ENCODE measurements around the gene TTC39B.
"Not testable (repeated sequence)": the region's sequence is repeated elsewhere in the genome, so short reads cannot be mapped to it uniquely, and the experiment has no call there.

The TTC39B gene

DNA sequence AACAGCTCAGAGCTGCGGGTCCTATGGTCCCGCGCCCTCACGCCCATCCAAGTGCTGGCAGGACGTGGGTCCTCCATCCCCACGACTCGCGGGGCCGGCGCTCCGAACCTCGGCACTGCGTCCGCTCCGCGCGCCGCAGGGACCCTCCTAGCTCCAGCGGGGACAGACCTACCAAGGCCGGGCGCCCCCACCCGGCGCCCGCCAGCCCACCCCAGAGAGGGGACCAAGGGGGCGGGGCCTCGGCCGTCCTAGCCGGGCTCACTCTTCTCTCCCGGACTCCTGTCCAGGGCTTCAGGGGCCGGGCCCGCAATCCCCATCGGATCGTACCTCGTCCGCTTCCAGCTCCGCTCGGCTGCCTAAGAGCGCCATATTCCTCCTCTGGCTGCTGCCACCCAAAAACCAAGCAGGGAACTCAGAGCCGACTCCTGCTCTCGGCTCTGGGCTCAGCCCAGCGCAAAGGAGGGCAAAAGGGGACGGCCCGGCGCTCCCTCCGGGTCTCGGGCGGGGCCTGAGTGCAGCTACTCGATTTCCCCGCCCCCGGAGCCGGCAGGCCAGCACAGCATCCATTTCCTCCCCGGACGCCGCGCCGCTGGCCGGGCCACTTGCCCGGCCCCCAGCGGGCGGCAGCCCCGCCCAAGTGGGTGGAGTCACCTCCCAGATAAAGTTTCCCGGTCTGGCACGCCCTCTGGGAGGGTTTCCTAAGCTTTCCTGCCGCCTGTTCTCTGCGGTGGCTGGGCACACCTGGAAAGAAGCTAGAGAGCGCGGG is at the start of gene TTC39B:
TSS of gene TTC39B (minus strand) at position 460 of the 766 bp plus-strand sequence. CDS start at position 369, 91 bp downstream.
- Mint-ChIP-seq H3K36me3 (peaks cover 18% of the 10 kb centered on the region), H3K4me3 (peak within 1 kb of the TSS; percentile 97), H3K4me1 (peaks cover 60% of the 10 kb centered on the region), H3K27ac (peak within 1 kb of the TSS; percentile 89), H3K9me3 (no peaks in the 10 kb centered on the region), H3K27me3 (no peaks in the 10 kb centered on the region)
- peak; percentile 86 for DNase-seq
- CTCF ChIA-PET: interaction anchor here (0.9 to 1.8 kb wide), 6 partner anchors 10 to 116 kb away, joined by 3 to 5 read pairs (median 3); no protein-coding TSS in a partner anchor

DNA sequence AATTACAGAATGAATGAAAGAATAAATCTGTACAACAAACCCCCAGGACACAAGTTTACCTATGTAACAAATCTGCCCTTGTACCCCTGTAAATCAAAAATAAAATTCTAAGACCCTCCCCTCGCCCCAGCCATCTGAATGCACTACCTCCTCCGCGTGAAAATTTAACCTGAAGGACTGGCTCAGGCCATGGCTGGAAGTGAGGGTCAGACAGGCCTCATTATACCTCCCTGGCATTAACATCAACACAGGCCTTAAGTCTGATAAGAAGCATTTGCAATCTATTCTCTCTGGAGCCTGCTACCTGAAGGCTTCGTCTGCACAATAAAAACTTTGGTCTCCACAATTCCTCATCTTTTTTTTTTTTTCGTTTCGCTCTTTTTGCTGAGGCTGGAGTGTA is 48.7 kb upstream of the TTC39B start:
- Mint-ChIP-seq H3K27ac (no peak overlapping the region), H3K4me1 (peaks cover 31% of the 10 kb centered on the region), H3K9me3 (no peaks in the 10 kb centered on the region), H3K36me3 (no peaks in the 10 kb centered on the region), H3K27me3 (no peaks in the 10 kb centered on the region), H3K4me3 (no peak overlapping the region)
- no peak for DNase-seq
- CTCF ChIA-PET: interaction anchor here (0.9 to 2.5 kb wide), 10 partner anchors 56 to 251 kb away, joined by 3 to 11 read pairs (median 5); partner anchors contain the start of gene SNAPC3

DNA sequence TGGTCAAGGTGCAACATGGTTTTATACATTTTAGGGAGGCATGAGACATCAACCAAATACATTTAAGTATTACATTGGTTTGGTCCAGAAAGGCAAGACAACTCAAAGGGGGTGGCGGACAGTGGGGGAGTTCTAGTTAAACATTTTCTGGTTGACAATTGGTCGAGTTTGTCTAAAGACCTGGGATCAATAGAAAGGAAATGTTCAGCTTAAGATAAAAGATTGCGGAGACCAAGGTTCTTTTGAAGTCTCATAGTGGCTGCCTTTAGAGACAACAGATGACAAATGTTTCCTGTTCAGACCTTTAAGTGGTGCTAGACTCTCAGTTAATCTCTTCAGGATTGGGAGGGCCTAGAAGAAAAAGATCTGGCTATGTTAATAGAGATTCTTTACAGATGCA is 47.7 kb upstream of the TTC39B start:
- peaks cover 31% of the 10 kb centered on the region for H3K4me1 Mint-ChIP-seq
- no peaks in the 10 kb centered on the region for H3K9me3 Mint-ChIP-seq

DNA sequence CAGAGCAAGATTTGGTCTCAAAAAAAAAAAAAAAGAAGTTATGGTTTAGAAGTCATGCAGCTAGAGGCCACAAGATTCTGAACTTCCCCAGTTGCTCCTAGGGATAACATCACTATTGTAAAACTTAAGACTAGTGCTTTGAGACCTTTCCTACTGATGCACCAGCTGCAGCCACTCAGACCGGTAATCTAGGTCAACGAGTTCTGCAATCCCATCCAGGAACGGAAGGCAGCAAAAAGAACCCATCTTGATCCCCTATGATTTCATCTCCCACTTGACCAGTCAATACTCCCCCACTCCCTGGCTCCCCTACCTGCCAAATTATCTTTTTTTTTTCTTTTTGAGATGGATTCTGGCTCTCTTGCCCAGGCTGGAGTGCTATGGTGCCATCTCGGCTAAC is 46.9 kb upstream of the TTC39B start:
- H3K27me3 Mint-ChIP-seq: no peaks in the 10 kb centered on the region
- H3K4me1 Mint-ChIP-seq: peaks cover 31% of the 10 kb centered on the region
- no peaks in the 10 kb centered on the region for H3K36me3 Mint-ChIP-seq
- H3K4me3 Mint-ChIP-seq: no peak overlapping the region
- H3K27ac Mint-ChIP-seq: no peak overlapping the region
- no peaks in the 10 kb centered on the region for H3K9me3 Mint-ChIP-seq
- CTCF ChIA-PET: interaction anchor here (1.0 to 2.5 kb wide), 7 partner anchors 11 to 142 kb away, joined by 3 to 9 read pairs (median 4); partner anchors contain the start of gene SNAPC3
- no peak for DNase-seq

More for the DNA sequence above, 47.7 kb upstream of the TTC39B start:
- no peak overlapping the region for H3K27ac Mint-ChIP-seq
- DNase-seq: no peak
- CTCF ChIA-PET: interaction anchor here (0.7 to 2.5 kb wide), 16 partner anchors 12 to 263 kb away, joined by 3 to 11 read pairs (median 4); partner anchors contain the start of gene SNAPC3
- H3K4me3 Mint-ChIP-seq: no peak overlapping the region
- no peaks in the 10 kb centered on the region for H3K36me3 Mint-ChIP-seq
- H3K27me3 Mint-ChIP-seq: no peaks in the 10 kb centered on the region

DNA sequence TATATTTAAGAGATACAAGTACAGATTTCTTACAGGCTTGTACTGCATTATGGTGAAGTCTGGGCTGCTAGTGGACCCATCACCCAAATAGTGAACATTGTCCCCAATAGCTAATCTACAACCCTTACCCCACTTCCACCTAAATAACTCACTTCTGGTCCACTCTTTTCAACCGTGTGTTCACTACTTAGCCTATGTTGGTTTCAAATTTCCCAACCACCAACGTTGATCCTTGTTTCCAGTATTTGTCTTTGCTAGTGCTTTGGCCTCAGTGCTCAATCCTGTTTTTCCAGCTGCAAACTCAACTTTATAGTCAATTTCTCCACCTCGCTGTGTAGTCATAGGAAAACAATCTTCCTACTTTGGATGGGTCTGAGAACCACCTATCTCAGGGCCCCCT is 45.3 kb upstream of the TTC39B start:
- peaks cover 31% of the 10 kb centered on the region for H3K4me1 Mint-ChIP-seq
- no peak overlapping the region for H3K27ac Mint-ChIP-seq
- no peaks in the 10 kb centered on the region for H3K9me3 Mint-ChIP-seq
- CTCF ChIA-PET: no interaction called here
- no peak overlapping the region for H3K4me3 Mint-ChIP-seq
- no peaks in the 10 kb centered on the region for H3K36me3 Mint-ChIP-seq
- no peak for DNase-seq
- no peaks in the 10 kb centered on the region for H3K27me3 Mint-ChIP-seq

DNA sequence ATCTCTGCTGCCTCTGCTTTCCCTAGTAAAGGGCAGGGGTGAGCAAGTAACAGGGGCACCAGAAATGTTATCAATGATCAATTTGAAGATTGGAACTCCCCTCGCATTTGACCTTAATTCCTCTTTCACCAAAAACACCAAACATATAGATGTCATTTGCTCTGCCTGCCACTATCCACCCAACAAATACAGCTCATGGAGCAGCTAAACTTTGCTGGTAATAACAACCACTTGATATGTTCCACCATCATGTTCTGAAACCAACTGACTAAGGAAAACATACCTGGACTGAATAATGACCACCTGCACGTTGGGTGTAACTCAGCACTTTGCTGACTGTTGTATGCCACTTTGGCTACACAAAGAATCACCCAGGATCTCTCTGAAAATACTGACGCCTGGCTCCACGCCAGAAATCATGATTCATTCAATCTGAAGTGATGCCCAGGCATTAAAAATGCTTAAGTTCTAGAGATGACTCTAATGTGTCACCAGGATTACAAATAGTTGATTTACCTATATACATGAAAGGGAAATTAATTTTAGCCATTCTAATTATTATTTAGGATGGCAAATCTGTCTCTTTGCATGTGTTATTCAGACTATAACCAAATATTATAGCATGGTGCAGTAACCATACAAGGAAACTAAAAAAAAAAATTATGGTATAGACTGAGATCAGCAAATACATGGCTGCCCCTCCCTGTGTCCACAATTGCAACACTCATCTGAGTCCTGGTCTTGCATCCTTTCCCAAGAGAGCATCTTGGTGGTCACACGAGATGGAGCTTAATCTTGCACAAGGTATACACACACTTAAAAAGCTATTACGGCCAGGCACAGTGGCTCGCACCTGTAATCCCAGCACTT is 43.1 kb upstream of the TTC39B start:
- H3K4me3 Mint-ChIP-seq: no peak overlapping the region
- H3K27me3 Mint-ChIP-seq: no peaks in the 10 kb centered on the region
- no peak for DNase-seq
- no peaks in the 10 kb centered on the region for H3K36me3 Mint-ChIP-seq
- no peaks in the 10 kb centered on the region for H3K9me3 Mint-ChIP-seq
- H3K27ac Mint-ChIP-seq: no peak overlapping the region
- H3K4me1 Mint-ChIP-seq: peaks cover 17% of the 10 kb centered on the region
- CTCF ChIA-PET: interaction anchor here (0.9 kb wide), 1 partner anchor 12 kb away, joined by 3 read pairs; no protein-coding TSS in a partner anchor

DNA sequence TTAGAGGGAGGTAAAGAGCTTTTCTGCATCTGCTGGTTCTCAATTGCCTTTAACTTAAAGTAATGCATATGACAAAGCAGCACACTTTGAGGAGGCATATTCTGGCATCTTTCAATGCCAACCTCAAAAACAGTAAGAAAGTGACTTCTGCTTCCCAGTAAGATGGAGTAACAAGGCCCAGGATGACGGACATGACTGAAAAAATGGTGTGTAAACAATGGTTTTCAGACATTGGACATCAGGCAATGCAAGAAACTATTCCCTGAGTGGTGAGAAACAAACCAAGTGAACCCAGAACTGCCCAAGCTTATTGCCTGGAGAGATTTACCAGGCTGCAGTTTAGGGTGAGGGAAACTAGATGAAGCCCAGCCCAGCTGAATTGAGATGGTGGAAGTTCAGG is 39.8 kb upstream of the TTC39B start:
- CTCF ChIA-PET: no interaction called here
- no peak for DNase-seq
- H3K4me1 Mint-ChIP-seq: peaks cover 5% of the 10 kb centered on the region
- peaks cover 2% of the 10 kb centered on the region for H3K9me3 Mint-ChIP-seq
- H3K27ac Mint-ChIP-seq: no peak overlapping the region
- no peaks in the 10 kb centered on the region for H3K36me3 Mint-ChIP-seq
- H3K4me3 Mint-ChIP-seq: no peak overlapping the region
- H3K27me3 Mint-ChIP-seq: no peaks in the 10 kb centered on the region

DNA sequence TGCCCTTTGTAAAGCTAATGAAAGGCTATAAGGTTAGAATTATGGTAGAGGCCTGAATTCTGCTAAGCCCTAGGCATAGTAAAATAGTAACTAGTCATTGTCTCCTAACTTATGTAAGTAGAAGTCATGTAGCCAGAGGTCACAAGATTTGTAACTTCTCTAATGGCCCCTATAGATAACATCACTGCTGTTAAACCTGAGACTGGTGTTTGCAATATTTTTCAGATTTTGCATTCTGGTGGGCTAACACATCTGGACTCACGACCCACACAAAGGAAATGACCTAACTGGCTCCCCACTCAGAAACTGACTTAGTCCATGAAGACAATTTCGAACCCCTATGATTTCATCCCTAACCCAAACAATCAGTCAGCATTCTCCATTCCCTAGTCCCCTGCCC is 37.2 kb upstream of the TTC39B start:
- DNase-seq: no peak
- peaks cover 2% of the 10 kb centered on the region for H3K36me3 Mint-ChIP-seq
- CTCF ChIA-PET: no interaction called here
- no peak overlapping the region for H3K4me3 Mint-ChIP-seq
- H3K4me1 Mint-ChIP-seq: no peaks in the 10 kb centered on the region
- peaks cover 2% of the 10 kb centered on the region for H3K9me3 Mint-ChIP-seq
- no peak overlapping the region for H3K27ac Mint-ChIP-seq
- no peaks in the 10 kb centered on the region for H3K27me3 Mint-ChIP-seq

DNA sequence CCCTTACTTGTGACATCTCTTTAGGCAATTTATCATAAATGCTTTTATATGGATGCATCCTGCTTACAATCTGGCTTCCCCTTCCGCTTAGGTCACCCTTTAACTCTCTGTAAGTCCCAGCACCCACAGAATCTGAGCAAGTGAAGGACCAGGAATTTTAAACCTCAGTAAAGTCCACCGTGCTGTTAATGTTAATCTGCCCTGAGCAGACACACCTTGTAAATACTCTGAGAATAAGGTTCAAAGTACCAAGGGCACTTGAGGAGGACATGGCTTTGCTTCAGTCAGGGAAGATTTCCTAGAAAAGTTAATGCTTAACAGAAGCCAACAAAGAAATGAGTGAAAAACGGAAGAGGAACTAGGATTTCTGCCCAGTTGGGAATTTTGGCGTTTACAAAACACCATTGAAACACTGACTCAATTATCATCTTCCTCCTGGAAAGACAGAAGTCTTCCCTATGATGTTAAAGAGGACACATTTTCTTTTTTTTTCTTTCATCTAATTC is 26.4 kb upstream of the TTC39B start:
- Mint-ChIP-seq H3K4me1 (no peaks in the 10 kb centered on the region), H3K9me3 (no peaks in the 10 kb centered on the region), H3K27ac (no peak overlapping the region), H3K36me3 (no peaks in the 10 kb centered on the region), H3K4me3 (no peak overlapping the region), H3K27me3 (peaks cover 17% of the 10 kb centered on the region)
- DNase-seq: no peak
- CTCF ChIA-PET: no interaction called here

DNA sequence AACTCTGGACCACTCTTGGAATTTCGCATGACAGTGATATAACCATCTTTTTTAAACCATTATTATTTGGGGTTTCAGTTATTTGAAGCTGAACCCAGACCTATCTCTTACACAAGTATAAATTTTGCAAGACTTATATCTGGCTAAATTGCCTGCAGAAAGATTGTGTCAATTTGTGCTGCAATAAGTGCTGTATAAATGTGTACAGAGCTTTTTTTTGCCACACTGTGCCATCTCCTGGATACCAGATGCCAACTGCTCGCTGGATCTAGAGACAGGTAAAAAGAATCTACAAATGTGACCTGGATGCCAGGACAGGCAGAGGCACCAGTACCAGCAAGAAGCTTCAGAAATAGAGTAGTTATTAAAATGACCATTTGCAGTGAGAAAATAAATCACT is 25.9 kb upstream of the TTC39B start:
- H3K27me3 Mint-ChIP-seq: peaks cover 17% of the 10 kb centered on the region
- no peak overlapping the region for H3K27ac Mint-ChIP-seq
- no peaks in the 10 kb centered on the region for H3K4me1 Mint-ChIP-seq
- no peaks in the 10 kb centered on the region for H3K36me3 Mint-ChIP-seq
- CTCF ChIA-PET: no interaction called here
- no peak for DNase-seq
- H3K9me3 Mint-ChIP-seq: no peaks in the 10 kb centered on the region
- H3K4me3 Mint-ChIP-seq: no peak overlapping the region

DNA sequence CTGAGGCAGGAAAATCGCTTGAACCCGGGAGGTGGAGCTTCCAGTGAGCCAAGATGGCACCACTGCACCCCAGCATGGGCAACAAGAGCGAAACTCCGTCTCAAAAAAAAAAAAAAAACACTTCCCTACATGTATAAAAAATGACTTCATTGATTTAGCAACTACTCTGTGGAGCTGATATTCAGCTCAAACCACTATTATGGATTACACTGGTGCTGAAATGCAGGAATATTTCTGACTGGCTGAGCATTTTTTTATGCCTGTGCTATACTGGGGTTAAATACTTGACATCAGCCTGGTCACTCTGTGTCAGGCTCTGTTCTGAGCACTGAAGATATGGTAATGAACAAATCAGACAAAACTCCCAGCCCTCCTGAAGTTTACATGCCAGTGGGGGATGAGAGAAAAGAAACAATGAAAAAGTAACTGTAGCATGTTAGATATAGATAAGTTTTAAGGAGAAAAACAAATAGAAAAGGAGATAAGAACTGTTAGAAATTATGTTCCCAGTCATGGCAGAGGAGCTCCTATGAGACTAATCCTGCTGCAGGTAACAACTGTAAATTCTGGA is 22.6 kb upstream of the TTC39B start:
- Mint-ChIP-seq H3K4me1 (no peaks in the 10 kb centered on the region), H3K27ac (no peak overlapping the region), H3K36me3 (no peaks in the 10 kb centered on the region), H3K27me3 (peaks cover 14% of the 10 kb centered on the region), H3K9me3 (peaks cover 2% of the 10 kb centered on the region), H3K4me3 (no peak overlapping the region)
- CTCF ChIA-PET: no interaction called here
- no peak for DNase-seq

DNA sequence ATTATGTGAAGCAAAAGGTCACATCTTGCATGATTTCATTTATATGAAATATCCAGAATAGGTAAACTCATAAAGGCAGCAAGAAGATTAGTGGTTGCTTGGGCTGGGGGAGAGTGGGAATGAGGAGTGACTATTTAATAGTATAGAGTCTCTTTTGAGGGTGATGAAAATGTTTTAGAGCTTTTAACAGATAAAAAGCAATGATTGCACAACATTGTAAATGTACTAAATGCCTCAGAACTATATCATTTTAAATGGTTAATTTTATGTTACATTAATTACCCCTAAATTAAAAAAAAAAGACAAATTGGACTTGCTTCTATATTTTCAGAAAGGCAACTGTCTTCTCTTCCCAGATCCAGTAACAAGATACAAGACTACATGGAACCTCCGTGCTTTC is 21.9 kb upstream of the TTC39B start:
- H3K4me3 Mint-ChIP-seq: no peak overlapping the region
- no peaks in the 10 kb centered on the region for H3K36me3 Mint-ChIP-seq
- H3K27me3 Mint-ChIP-seq: peaks cover 11% of the 10 kb centered on the region
- DNase-seq: no peak
- H3K9me3 Mint-ChIP-seq: peaks cover 5% of the 10 kb centered on the region
- CTCF ChIA-PET: no interaction called here
- H3K4me1 Mint-ChIP-seq: no peaks in the 10 kb centered on the region
- H3K27ac Mint-ChIP-seq: no peak overlapping the region

DNA sequence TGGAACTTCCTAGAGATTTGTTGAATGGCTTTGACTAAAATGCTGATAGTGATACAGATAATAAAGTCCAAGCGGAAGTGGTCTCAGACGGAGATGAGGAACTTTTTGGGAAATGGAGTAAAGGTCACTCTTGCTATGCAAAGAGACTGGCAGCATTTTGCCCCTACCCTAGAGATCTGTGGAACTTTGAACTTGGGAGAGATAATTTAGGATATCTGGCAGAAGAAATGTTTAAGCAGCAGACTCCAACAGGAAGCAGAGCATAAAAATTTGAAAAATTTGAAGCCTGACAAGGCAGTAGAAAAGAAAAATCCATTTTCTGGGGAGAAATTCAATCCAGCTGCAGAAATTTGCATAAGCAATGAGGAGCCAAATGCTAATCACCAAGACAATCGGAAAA is 15.7 kb upstream of the TTC39B start:
- peaks cover 19% of the 10 kb centered on the region for H3K9me3 Mint-ChIP-seq

DNA sequence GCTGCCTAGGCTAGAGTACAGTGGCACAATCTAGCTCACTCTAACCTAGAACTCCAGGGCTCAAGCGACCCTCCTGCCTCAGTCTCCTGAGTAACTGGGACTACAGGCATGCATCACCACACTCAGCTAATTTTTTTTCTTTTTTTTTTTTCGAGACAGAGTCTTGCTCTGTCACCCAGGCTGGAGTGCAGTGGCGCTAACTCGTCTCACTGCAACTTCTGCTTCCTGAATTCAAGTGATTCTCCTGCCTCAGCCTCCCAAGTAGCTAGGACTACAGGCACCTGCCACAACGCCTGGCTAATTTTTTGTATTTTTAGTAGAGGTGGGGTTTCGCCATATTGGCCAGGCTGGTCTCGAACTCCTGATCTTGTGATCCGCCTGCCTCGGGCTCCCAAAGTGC is 12.6 kb upstream of the TTC39B start:
- CTCF ChIA-PET, H3K36me3 Mint-ChIP-seq, H3K27ac Mint-ChIP-seq, H3K27me3 Mint-ChIP-seq, H3K4me1 Mint-ChIP-seq, DNase-seq, H3K4me3 Mint-ChIP-seq: not testable (repeated sequence)
- H3K9me3 Mint-ChIP-seq: peaks cover 17% of the 10 kb centered on the region

More for the DNA sequence above, 15.7 kb upstream of the TTC39B start:
- CTCF ChIA-PET, H3K36me3 Mint-ChIP-seq, H3K27ac Mint-ChIP-seq, H3K4me1 Mint-ChIP-seq, H3K27me3 Mint-ChIP-seq, H3K4me3 Mint-ChIP-seq, DNase-seq: not testable (repeated sequence)

Measured in activated naive CD4-positive, alpha-beta T cell treated with anti-CD3 and anti-CD28 coated beads, Interleukin-2, amount 10 ng/mL, durations not matched to agents 7 days and 5 days (primary cell).